Measurements from ENCODE around the gene BNC2. TPM values are rescaled to one million over a fixed set of nuclear protein-coding genes. Genes with fewer than 3 reads are reported as not detected.

The BNC2 gene
- total and polyA plus RNA-seq, 2 of the 13 experiments (the other 11 are each of a cell fraction or from before 2014, with no cell fraction given) = not detected

GRCh38 chr9:16690205-16690604 is 180.3 kb downstream of the BNC2 start:
- POLR2A ChIA-PET = no interaction called here
- FAIRE-seq = no peak
- no TSS peak for BruUV-seq (replicated peaks)

DNA sequence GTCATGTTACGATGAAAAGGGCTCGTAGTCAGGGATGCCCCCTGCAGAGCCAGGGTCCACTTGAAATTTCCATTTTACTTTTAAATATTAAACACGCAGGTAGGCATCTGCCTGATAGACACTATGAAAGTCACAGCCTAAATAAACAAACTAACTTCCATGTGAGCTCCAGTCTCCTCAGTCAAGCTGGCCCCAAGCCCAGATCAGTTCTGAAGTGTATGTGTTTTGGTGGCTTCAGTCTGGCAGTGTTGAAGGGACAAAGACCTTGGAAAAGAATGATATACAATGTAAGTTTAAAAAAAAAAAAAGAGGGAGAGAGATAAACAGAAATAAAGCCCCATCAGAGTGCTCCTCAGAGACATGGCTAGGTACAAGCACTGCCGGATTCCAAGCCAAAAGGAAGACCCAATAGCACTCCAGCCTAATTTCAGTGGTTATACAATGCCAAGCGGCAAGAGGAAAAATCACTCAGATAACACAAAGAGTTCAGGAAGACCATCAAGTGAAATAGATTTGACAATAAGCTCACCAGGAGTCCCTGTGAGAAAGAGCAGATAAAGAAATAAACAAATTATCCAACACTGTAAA is 181.0 kb downstream of the BNC2 start:
- WGBS (ENCODE audit: low lambda C conversion rate) = 19% methylated on average over 5 of the region's 5 CpGs
- ChIA-PET CTCF (ENCODE audit: low intra/inter-chr PET ratio, low total read pairs) (no interaction called here), POLR2A (no interaction called here)
- Histone ChIP-seq H4K20me1 (ENCODE audit: insufficient read depth, low read length) (no peaks in the 10 kb centered on the region), H3K36me3 (replicated peaks in 1 of 2; ENCODE audit: control insufficient read depth in 1 of 2, insufficient read depth in 2 of 2, low read length in 2 of 2) (no peaks in the 10 kb centered on the region), H2AFZ (ENCODE audit: low read length) (no peak overlapping the region), H3K9ac (ENCODE audit: insufficient read depth, low read depth, low read length) (no peak overlapping the region), H3K4me1 (ENCODE audit: insufficient read depth, low read length) (no peaks in the 10 kb centered on the region), H3K9me3 (ENCODE audit: low read length) (no peaks in the 10 kb centered on the region), H3K27me3 (ENCODE audit: control insufficient read depth in 1 of 2, insufficient read depth in 2 of 2, low read length in 2 of 2) (no peaks in the 10 kb centered on the region), H3K79me2 (ENCODE audit: insufficient read depth, low read length) (no peaks in the 10 kb centered on the region), H3K27ac (ENCODE audit: extremely low read length, insufficient read depth, low read length) (no peak overlapping the region), H3K4me2 (ENCODE audit: low read depth, low read length) (no peak overlapping the region), H3K4me3 (replicated peaks in 1 of 3; ENCODE audit: insufficient read depth in 1 of 3, low read depth in 2 of 3, low read length in 3 of 3) (no peak overlapping the region)
- BruUV-seq (replicated peaks) = no TSS peak
- in situ Hi-C loops (cut with HindIII; ENCODE audit: extremely low pct_ligation_motif_present, low pct_unique_long_range_greater_than_20kb) (no loop called here), intact Hi-C loops (cut with micrococcal nuclease; ENCODE audit: unreplicated experiment) (no loop called here)
- ATAC-seq = no peak
- FAIRE-seq = no peak
- DNase-seq (ENCODE audit: low spot score) = no peak
- TF ChIP-seq NRL (CRISPR knock-in tag; IDR thresholded peaks at IDR 0.05; ENCODE audit: borderline replicate concordance) (no peak), MLXIP (CRISPR knock-in tag; IDR thresholded peaks at IDR 0.05; ENCODE audit: borderline replicate concordance) (no peak), MED8 (CRISPR knock-in tag; IDR thresholded peaks at IDR 0.05; ENCODE audit: insufficient replicate concordance) (no peak), KDM2A (CRISPR knock-in tag; IDR thresholded peaks at IDR 0.05; ENCODE audit: borderline replicate concordance, low read depth) (no peak), ZNF354B (CRISPR knock-in tag; IDR thresholded peaks at IDR 0.05) (no peak), ZBTB37 (CRISPR knock-in tag; IDR thresholded peaks at IDR 0.05) (no peak), ZMYM4 (CRISPR knock-in tag; IDR thresholded peaks at IDR 0.05) (no peak), MAF1 (CRISPR knock-in tag; IDR thresholded peaks at IDR 0.05; ENCODE audit: borderline replicate concordance) (no peak), HOXD1 (CRISPR knock-in tag; IDR thresholded peaks at IDR 0.05) (no peak), RFX3 (CRISPR knock-in tag; IDR thresholded peaks at IDR 0.05) (no peak), NR2F1 (CRISPR knock-in tag; IDR thresholded peaks at IDR 0.05) (no peak)

More at GRCh38 chr9:16690205-16690604, 180.3 kb downstream of the BNC2 start:
- in situ Hi-C loops (cut with HindIII; ENCODE audit: extremely low pct_ligation_motif_present, low pct_unique_long_range_greater_than_20kb) = no loop called here
- no peak overlapping the region for H3K4me3 ChIP-seq (replicated peaks in 1 of 3; ENCODE audit: insufficient read depth in 1 of 3, low read depth in 2 of 3, low read length in 3 of 3)
- no peak overlapping the region for H3K4me2 ChIP-seq (ENCODE audit: low read depth, low read length)
- no peak overlapping the region for H3K9ac ChIP-seq (ENCODE audit: insufficient read depth, low read depth, low read length)
- H3K27me3 ChIP-seq (ENCODE audit: control insufficient read depth in 1 of 2, insufficient read depth in 2 of 2, low read length in 2 of 2) = no peaks in the 10 kb centered on the region
- DNase-seq (ENCODE audit: low spot score) (no peak), ATAC-seq (no peak)
- H3K36me3 ChIP-seq (replicated peaks in 1 of 2; ENCODE audit: control insufficient read depth in 1 of 2, insufficient read depth in 2 of 2, low read length in 2 of 2) = no peaks in the 10 kb centered on the region
- no peaks in the 10 kb centered on the region for H3K4me1 ChIP-seq (ENCODE audit: insufficient read depth, low read length)
- TF ChIP-seq CREB3 (CRISPR knock-in tag; IDR thresholded peaks at IDR 0.05) = no peak
- 3% methylated on average over 2 of the region's 2 CpGs for WGBS (ENCODE audit: low lambda C conversion rate)
- H3K9me3 ChIP-seq (ENCODE audit: low read length) = no peaks in the 10 kb centered on the region
- no peak overlapping the region for H3K27ac ChIP-seq (ENCODE audit: extremely low read length, insufficient read depth, low read length)
- no peaks in the 10 kb centered on the region for H3K79me2 ChIP-seq (ENCODE audit: insufficient read depth, low read length)
- no peaks in the 10 kb centered on the region for H4K20me1 ChIP-seq (ENCODE audit: insufficient read depth, low read length)
- intact Hi-C loops (cut with micrococcal nuclease; ENCODE audit: unreplicated experiment) = no loop called here
- CTCF ChIA-PET (ENCODE audit: low intra/inter-chr PET ratio, low total read pairs) = no interaction called here
- H2AFZ ChIP-seq (ENCODE audit: low read length) = no peak overlapping the region
